ENCODE measurements around the gene FOXP4.

The FOXP4 gene

DNA sequence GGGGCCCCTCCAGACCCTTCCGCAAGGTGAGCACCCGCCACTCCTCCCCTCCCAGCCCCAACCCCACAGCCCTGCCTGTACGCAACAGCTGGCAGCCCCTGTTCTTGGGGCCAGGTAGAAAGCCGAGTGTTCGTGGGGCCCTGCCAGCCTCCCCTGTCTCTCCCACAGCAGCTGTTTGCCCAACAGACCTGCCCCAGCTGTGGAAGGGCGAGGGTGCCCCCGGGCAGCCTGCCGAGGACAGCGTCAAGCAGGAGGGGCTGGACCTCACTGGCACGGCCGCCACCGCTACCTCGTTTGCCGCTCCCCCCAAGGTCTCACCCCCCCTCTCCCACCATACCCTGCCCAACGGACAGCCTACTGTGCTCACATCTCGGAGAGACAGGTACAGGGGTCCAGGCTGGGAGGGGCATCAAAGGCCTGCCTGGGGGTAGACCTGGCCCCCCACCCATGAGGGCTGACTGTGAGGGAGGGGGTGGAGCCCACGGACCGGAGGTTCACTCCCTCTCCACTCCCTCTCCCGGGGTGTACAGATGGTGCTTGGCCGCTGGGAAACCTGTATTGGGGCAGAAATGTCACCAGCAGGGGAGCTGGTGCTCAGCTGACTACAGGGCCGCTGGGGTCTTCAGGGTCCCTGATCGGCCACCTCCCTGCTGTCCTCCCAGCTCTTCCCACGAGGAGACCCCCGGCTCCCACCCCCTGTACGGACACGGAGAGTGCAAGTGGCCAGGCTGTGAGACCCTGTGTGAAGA, 41.1 kb downstream of the FOXP4 start:
- H3K27ac ChIP-seq: no peak overlapping the region
- TF ChIP-seq, protein P1, sequence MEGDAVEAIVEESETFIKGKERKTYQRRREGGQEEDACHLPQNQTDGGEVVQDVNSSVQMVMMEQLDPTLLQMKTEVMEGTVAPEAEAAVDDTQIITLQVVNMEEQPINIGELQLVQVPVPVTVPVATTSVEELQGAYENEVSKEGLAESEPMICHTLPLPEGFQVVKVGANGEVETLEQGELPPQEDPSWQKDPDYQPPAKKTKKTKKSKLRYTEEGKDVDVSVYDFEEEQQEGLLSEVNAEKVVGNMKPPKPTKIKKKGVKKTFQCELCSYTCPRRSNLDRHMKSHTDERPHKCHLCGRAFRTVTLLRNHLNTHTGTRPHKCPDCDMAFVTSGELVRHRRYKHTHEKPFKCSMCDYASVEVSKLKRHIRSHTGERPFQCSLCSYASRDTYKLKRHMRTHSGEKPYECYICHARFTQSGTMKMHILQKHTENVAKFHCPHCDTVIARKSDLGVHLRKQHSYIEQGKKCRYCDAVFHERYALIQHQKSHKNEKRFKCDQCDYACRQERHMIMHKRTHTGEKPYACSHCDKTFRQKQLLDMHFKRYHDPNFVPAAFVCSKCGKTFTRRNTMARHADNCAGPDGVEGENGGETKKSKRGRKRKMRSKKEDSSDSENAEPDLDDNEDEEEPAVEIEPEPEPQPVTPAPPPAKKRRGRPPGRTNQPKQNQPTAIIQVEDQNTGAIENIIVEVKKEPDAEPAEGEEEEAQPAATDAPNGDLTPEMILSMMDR (conservative IDR thresholded peaks at IDR 0.05): no peak
- no peak for TF ChIP-seq ZFX (IDR thresholded peaks at IDR 0.05)

DNA sequence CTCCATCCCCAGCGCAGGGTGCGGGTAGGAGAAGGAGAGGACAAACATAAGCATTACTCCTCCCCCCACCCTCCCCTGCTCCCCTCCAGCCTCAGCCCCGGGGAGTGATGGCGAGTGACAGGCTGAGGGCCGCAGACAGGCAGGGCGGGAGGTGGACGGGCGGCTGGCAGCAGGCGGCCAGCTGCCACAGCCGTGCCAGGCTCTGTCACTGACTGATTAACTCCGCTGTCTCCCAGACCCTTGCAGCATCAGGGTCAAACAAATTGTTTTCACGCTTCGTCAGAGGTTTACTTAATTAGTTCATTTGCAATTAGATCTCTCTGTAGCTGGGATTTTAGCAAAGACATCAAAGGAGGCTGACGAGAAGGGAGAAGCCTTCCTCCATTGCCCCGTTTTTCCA, 41.9 kb downstream of the FOXP4 start:
- no peak for TF ChIP-seq ZFX (IDR thresholded peaks at IDR 0.05)
- TF ChIP-seq, protein P1 (conservative IDR thresholded peaks at IDR 0.05): no peak
- H3K27ac ChIP-seq: no peak overlapping the region

DNA sequence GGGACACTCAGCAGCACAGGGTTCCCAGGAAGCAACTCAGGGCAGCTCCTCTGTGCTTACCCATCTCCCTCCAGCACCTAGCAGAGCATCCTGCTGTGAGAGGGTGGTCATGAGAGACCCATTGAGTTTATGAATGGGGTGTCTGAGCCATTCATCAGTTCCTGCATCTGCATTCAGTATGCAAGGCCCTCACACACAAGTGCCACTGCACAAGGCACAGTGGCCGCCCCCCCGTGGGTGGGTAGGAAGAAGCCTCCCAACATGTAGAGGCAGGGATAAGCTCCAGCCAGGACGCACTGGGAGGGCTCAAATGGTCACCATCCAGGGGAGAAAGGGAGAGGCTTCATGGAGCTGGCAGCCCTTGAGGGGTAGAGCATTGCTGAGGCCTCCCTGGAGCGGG, 43.0 kb downstream of the FOXP4 start:
- no peak overlapping the region for H3K27ac ChIP-seq
- TF ChIP-seq ZFX (IDR thresholded peaks at IDR 0.05): no peak
- TF ChIP-seq, protein P1 (conservative IDR thresholded peaks at IDR 0.05): no peak

DNA sequence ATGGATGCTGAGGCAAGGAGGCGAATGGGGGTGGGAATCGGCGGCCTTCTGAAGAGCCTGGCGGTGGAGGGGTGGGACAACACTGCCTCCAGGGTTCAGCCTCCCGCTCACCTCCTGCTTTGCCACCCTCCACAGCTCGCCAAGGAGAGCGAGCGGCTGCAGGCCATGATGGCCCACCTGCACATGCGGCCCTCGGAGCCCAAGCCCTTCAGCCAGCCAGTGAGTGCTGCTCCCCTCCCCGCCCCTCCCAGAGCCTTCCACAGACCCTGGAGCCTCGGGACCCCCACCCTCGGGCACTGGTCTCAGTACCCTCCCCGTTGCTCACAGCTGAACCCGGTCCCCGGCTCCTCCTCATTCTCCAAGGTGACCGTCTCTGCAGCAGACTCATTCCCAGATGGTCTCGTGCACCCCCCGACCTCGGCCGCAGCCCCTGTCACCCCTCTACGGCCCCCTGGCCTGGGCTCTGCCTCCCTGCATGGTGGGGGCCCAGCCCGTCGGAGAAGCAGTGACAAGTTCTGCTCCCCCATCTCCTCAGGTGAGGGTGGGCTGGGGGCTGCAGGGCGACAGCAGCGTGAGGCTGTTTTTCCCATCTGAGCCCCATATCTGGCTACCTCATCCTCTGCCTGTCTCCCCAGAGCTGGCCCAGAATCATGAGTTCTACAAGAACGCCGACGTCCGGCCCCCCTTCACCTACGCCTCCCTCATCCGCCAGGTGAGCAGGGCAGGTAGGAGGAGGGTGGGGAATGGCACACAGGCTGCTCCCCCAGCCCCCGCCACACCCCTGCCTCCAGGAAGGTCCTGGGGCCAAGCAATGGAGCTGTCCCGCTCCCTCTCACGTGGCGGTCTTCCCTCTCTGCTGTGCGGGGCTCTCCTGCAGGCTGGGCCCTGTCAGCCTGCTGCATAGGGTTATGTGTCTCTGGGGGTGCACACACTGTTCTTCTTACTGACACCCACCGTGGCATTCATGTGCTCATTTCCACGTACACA, 43.7 kb downstream of the FOXP4 start:
- H3K27ac ChIP-seq: no peak overlapping the region
- TF ChIP-seq, protein P1 (conservative IDR thresholded peaks at IDR 0.05): no peak

DNA sequence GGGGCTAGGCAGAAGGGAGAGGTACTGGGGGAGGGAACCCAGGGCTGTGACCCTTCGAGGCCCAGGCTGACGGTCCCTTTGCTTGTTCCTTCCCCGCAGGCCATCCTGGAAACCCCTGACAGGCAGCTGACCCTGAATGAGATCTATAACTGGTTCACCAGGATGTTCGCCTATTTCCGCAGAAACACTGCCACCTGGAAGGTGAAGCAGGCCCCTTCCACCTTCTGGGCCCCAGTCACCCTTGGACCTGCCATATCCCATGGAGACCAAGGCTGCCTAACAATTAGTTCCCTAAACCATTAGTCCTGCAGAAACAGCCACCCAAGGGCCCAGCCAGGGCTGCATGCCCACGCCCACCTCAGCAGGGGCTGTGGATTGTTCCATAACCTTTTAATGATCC, 44.9 kb downstream of the FOXP4 start:
- no peak overlapping the region for H3K27ac ChIP-seq
- no peak for TF ChIP-seq ZFX (IDR thresholded peaks at IDR 0.05)
- TF ChIP-seq, protein P1 (conservative IDR thresholded peaks at IDR 0.05): no peak

DNA sequence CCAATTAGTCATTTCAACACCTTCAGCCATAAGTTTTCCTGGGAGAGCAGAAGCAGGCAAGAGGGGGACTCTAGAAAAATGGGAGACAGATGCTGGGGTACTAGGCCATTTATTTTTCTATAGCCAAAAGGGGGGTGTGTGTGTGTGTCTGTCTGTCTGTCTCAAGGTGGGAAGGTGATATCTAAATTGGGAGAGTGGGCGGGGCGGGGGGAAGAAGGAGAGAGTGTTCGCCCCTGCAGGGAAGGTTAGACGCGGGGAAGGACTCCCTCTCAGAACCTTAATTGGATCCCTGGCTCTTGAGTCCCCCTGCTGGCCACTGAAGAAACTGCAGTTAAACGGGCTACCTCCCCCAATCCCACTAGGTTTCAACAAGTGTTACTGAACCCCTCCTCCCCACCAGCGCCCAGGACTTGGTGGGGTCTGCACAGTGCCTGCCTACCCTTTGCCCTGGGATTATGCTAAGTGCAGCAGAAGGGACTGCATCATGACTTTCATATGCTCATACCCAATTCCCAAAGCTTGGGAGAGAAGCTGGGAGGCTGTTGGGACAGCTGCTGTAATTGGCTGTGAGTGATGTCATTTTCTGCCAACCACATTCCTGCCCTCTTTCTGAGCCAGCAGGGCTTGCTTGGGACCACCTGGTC, 45.8 kb downstream of the FOXP4 start:
- no peak overlapping the region for H3K27ac ChIP-seq
- TF ChIP-seq ZFX (IDR thresholded peaks at IDR 0.05): no peak
- TF ChIP-seq, protein P1 (conservative IDR thresholded peaks at IDR 0.05): peak; percentile 91
